ENCODE measurements around the gene ISCU.

DNA sequence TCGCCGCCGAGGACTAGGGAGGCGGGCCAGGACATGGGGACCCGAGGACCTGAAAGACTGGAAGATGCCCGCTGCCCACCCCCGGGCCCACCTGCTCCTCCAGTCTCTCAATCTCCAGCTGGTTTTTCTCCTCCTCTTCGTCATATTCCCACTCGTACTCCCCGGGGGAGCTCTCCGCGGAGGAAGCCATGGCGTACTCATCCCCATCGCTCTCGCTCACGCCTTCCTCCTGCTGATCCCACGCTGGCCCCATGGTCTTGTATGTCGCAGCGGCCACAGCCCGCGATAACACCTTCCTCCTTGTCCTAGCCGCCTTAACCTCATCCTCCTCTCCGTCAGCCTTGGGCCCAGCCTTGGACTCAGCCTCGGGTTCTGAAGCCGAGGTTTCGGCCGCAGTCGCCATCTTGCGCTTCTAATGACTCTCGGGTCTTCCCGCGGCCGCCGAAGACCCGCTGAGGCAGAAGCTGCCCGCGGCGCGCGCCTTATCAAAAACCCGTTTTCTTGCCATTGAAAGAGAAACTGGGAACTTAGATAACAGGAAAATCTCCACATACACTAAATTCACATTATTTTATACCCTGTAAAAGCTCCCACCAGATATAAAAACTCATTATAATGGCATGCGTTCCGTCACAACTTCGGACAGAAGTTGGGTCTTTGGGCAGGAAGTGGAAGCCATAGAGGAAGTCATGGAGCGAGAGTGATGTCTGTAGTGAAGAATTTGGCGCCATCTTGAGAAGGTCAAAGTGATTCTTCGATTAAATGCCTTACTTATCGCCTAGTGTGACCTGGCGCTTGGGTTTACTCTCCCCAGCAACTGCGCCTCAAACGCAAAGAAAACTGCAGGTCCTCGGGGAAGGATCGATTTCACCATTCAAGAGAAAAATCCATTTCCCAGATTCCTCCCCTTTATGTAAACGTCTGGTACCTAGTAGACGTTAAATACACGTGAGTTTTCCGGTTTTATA is 1.4 kb upstream of the ISCU start, which contains the start of gene SART3:
- no peak for TF ChIP-seq JUND (IDR thresholded peaks at IDR 0.05)
- TF ChIP-seq, protein P1, sequence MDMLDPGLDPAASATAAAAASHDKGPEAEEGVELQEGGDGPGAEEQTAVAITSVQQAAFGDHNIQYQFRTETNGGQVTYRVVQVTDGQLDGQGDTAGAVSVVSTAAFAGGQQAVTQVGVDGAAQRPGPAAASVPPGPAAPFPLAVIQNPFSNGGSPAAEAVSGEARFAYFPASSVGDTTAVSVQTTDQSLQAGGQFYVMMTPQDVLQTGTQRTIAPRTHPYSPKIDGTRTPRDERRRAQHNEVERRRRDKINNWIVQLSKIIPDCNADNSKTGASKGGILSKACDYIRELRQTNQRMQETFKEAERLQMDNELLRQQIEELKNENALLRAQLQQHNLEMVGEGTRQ (IDR thresholded peaks at IDR 0.05; ENCODE audit: borderline replicate concordance, low read depth, low read length) = no peak
- TF ChIP-seq, protein P2, sequence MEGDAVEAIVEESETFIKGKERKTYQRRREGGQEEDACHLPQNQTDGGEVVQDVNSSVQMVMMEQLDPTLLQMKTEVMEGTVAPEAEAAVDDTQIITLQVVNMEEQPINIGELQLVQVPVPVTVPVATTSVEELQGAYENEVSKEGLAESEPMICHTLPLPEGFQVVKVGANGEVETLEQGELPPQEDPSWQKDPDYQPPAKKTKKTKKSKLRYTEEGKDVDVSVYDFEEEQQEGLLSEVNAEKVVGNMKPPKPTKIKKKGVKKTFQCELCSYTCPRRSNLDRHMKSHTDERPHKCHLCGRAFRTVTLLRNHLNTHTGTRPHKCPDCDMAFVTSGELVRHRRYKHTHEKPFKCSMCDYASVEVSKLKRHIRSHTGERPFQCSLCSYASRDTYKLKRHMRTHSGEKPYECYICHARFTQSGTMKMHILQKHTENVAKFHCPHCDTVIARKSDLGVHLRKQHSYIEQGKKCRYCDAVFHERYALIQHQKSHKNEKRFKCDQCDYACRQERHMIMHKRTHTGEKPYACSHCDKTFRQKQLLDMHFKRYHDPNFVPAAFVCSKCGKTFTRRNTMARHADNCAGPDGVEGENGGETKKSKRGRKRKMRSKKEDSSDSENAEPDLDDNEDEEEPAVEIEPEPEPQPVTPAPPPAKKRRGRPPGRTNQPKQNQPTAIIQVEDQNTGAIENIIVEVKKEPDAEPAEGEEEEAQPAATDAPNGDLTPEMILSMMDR (IDR thresholded peaks at IDR 0.05) = no peak

All from SK-N-SH (cell line).